GM21619 (cell line): ENCODE data around the gene MSANTD7.
"Not testable (repeated sequence)": the region's sequence is repeated elsewhere in the genome, so short reads cannot be mapped to it uniquely, and the experiment has no call there.

ENCODE experiments used
- ATAC-seq: cut with Tn5 transposase; IDR thresholded peaks from one replicate; pipeline ENCODE4 v1.9.1; 2021; ENCODE audit not compliant: unreplicated experiment

The MSANTD7 gene, protein sequence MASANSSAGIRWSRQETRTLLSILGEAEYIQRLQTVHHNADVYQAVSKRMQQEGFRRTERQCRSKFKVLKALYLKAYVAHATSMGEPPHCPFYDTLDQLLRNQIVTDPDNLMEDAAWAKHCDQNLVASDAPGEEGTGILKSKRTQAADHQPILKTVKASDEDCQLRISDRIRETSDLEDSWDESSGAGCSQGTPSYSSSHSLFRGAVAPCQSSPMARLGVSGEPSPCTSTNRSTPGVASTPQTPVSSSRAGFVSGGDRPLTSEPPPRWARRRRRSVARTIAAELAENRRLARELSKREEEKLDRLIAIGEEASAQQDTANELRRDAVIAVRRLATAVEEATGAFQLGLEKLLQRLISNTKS

DNA sequence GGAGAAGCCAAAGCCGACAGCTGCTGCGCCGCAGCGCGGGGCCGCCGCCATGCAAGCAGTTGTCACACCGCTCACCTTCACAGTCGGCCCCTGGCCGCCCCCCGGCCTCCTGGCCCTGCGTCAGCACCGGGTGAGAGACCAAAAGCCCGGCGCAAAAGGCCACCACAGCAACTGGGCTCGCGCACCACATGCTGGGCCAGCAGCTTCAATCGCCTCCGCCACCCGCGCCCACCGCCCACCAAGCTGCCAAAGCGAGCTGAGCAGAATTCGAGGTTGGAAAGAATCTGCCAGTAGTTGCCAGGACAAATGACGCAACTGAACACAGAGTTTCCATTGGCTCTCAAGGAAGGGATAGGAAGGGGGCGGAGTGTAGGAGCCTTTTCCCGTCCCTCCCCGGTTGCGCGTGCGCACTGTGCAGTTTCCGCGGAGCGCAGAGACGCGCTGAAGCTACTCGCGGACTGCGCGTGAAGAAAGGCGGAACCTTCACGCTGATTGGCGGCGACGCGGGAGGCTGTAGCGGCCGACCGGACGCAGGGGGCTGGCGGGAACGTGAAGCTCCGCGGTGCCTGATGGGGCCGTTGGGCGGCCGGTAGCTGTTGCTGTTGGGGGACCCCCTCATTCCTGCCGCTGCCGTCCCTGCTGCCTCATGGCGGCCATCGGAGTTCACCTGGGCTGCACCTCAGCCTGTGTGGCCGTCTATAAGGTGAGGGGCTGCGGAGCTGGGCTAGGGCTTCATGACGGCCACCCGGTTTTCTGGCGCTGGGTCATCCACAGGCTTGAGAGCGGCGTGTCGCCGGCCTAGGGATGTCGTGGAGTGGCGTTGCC is at the start of gene MSANTD7, which contains the start of the genes CDNF and HSPA14:
Gene MSANTD7, plus strand, starts transcription at position 550 of the 825 bp plus-strand sequence. CDS start 3,979 bp downstream, outside the sequence.
Gene CDNF, minus strand, starts transcription at position 281 of the 825 bp plus-strand sequence. Its CDS starts 91 bp downstream, at position 190.
Gene HSPA14, plus strand, starts transcription at position 550 of the 825 bp plus-strand sequence. Its CDS starts 97 bp downstream, at position 647.
- peak; percentile 94 for ATAC-seq

DNA sequence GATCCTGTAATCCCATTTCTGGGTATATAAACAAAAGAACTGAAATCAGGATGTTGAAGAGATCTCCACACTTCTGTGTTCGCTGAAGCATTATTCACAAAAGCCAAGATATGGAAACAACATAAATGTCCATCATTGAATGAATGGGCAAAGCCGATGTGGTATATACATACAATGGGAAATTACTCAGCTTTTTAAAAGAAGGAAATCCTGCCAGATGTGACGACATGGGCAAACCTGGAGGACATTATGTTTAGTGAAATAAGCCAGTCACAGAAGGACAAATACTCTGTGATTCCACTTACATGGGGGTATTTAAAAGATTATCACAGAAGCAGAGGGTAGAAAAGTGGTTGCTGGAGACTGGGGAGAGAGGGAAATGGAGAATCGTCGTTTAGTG is 39.5 kb upstream of the MSANTD7 start:
- ATAC-seq = no peak

DNA sequence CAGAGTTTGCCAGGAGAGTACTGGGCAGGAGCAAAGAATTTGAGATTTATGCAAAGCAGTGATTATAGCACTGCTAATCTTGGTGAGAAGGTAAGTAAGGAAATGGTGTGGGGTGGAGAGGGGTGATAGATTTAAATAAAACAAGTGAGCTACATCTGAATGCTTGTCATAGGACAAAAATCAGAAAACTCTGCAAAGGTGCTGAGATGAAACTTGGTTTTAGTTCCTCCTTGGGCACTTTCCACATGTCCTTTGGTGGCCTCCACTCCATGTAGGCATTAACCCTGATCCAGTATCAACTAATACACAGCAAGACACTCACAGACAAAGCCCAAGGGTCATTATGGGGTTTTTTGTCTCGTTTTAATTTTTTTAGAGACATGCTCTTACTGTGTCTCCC is 37.7 kb upstream of the MSANTD7 start:
- ATAC-seq = no peak

DNA sequence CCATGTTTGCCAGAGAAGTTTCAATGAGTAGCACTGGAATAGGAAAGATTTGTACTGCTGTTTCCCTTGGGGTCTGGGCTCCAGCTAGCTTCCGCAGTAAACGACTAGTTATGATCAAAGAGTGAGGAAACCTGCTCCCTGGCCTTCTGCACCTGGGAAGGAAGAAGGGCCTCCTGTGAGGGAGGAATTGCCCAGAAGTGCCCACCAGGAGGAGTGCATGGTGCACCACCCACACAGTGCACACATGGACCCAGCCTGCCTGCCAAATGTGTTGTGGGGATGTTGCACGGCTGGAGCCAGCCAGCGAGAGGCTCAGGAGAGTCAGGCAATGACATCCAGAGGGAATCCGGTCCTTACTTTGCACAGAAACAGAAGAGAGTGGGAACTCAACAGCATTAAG is 36.4 kb upstream of the MSANTD7 start:
- no peak for ATAC-seq

DNA sequence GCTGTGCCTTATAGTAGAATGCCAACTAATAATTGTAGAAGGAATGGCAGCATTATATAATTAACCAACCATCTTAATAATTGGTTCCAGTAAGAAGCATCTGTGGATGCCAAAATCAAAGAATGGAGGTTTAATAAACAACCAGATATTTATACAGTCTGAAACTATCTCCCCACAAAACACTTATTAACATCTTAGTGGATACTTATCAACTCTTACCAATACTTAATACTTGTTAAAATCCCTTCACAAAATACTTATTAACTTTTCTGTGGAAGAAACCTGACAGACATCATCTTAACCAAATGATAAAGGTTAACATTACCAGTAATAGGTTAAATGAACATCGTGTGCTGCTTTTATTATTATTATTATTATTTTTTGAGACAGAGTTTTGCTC is 34.3 kb upstream of the MSANTD7 start:
- ATAC-seq = no peak

DNA sequence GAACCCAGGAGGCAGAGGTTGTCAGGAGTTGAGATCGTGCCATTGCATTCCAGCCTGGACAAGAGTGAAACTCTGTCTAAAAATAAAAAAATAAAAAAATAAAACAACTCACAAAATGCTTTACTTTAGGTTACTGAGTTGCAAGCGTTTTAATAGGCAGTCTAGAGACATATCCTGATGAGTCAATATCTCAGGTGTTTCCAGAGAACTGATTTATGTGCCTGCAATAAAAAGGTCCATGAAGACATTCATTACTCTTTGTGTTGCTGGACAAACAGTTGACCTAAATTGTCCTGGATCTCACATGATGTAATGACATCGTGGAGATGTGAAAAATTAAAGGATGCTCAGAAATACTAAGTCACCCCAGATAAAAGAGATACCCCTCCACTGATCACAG is 31.8 kb upstream of the MSANTD7 start:
- ATAC-seq = no peak

DNA sequence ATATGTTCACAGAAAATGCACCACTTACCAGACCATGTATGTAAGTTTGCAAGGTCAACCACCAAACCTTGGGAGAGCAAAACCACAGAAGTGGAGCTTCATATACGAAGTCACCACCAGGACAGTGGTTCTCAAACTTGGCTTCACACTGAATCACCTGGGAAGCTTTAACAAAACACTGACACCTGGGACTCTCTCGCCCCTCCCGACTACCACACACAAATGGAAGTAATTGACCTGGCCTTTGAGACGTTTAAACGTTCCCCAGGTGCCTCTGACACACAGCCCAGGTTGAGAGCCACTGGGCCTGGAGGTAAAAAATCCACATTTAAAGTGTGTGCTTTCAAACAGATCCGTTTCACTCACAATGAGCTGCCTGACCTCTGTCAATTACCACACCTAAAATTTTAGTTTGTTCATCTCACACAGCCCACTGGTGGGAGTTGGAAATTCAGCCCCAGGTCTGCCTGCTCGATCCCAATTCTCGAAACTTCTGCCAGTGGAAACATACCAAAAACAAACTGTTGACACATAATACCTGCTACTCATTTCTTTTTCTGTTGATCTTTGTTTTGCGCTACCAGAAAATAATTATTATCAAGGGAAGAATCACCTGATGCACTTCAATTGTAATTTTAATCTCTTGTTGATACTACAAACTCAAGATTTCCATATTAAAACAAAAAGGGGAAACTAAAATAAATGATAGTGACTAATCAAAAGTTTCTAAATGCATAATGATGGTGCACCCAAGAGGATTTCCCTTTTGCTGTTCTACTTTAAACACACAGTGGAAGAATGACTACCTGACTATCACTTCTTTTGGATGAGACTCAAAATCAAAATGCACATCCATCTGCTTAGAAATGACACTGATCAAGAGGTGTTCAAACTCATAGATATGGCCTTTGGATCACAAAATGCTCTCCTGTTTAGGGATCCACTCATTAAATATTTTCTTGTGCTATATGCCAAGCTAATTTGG is 26.8 kb upstream of the MSANTD7 start:
- ATAC-seq = no peak

DNA sequence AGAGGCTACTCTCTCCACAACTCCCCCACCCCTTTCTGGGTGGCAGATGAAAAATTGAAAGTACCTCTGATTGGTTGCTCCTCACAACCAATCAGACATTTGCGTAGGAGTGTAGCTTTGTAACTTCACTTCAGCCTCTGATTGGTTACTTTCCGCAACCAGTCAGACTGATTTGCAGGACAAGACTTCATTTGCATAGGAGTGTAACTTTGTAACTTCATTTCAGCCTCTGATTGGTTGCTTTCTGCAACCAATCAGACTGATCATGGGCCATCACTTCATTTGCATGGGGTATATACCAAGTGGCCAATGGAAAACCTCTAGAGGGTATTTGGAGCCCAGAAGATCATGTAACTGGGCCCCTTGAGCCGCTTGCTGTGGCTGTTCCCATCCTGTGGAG is 25.8 kb upstream of the MSANTD7 start:
- ATAC-seq = no peak

DNA sequence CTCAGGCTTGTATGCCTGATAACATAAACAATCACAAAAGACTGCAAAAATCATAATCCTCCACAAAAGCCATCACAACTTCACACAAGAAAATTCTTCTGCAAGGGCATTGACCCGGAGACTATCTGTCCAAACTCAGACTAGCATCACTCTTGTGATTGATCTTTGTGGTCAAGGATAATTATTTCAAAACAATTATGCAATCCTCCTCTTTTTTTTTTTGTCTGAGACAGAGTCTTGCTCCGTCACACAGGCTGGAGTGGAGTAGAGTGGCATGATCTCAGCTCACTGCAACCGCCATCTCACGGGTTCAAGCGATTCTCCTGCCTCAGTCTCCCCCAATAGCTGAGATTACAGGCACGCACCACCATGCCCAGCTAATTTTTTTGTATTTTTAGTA is 22.4 kb upstream of the MSANTD7 start:
- no peak for ATAC-seq

DNA sequence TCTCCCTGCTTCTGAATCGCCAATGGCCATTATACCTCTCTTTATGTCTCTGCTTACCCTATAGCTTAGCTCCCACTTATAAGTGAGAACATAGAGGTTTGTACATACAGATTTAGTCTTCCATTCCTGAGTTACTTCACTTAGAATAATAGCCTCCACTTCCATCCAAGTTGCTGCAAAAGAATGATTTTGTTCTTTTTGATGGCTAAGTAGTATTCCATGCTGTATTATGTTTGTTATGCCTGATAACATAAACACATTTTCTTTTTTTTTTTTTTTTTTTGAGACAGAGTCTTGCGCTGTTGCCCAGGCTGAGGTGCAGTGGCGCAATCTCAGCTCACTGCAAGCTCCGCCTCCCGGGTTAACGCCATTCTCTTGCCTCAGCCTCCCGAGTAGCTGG is 21.4 kb upstream of the MSANTD7 start:
- ATAC-seq = not testable (repeated sequence)

DNA sequence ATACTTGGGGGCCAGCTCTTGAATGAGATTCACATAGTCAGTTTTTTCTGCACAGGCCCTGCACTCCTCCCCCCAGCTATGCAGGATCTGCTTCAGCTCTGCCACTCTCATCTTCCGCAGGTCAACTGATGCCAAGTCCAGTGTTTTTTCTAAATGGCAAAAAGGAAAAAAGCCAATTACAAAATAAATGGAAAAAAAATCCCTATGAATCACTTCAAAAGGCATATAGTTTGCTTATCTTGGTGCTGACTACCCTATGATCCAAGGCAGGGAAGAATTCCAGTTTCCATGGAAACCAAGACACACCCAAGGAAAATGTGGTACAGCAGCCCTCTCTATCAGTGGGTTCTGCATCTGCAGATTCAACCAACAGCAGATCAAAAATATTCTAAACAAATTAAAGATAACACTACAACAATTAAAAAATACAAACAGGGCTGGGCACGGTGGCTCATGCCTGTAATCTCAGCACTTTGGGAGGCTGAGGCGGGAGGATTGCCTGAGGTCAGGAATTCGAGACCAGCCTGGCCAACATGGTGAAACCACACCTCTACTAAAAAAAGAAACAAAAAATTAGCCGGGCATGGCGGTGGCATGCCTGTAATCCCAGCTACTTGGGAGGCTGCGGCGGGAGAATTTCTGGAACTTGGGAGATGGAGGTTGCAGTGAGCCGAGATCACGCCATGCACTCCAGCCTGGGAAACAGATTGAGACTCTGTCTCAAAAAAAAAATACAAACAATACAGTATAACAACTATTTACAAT is 17.9 kb upstream of the MSANTD7 start:
- ATAC-seq = no peak

DNA sequence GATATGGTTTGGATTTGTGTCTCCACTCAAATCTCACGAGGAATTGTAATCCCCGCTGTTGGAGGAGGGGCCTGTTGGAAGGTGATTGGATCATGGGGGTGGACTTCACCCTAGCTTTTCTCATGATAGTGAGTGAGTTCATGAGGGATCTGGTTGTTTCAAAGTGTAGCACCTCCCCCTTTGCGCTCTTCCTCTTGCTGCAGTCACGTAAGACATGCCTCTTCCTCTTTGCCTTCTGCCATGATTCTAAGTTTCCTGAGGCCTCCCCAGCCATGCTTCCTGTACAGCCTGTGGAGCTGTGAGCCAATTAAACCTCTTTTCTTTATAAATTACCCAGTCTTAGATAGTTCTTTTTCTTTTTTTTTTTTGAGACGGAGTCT is 17.3 kb upstream of the MSANTD7 start:
- ATAC-seq = no peak

DNA sequence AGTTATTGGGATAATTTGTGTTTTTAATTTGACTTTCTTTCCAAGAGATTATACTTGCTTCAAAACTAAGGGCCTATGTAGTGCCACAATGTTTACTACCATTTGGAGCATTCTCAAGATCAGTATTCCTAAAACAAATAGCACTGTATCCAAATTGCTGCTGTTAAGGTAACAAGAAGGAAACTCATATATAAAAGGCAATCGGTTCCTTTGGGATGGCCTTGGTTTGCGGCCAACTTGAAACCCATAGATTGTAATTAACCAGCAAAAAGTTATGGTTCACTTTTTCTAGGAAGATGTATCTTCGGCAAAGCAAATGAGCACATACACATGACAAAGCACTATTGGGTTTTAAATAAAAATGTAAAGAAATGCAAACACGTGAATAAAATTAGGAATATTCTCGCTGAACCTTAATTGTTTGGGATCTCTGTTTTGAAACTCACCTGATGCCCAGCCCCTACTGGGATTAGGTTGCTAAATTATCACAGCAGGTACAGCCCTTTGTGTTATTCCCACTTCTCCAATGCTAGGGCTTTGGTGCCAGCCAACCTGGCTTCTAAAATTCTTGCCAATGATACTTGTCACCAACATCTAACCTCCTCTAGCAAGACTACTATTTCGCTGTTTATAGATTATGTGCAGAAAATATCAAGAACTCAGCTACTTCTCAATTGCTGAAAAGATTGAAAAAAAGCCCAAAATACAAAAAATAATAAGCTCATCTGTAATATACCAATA is 16.3 kb upstream of the MSANTD7 start:
- ATAC-seq = no peak

DNA sequence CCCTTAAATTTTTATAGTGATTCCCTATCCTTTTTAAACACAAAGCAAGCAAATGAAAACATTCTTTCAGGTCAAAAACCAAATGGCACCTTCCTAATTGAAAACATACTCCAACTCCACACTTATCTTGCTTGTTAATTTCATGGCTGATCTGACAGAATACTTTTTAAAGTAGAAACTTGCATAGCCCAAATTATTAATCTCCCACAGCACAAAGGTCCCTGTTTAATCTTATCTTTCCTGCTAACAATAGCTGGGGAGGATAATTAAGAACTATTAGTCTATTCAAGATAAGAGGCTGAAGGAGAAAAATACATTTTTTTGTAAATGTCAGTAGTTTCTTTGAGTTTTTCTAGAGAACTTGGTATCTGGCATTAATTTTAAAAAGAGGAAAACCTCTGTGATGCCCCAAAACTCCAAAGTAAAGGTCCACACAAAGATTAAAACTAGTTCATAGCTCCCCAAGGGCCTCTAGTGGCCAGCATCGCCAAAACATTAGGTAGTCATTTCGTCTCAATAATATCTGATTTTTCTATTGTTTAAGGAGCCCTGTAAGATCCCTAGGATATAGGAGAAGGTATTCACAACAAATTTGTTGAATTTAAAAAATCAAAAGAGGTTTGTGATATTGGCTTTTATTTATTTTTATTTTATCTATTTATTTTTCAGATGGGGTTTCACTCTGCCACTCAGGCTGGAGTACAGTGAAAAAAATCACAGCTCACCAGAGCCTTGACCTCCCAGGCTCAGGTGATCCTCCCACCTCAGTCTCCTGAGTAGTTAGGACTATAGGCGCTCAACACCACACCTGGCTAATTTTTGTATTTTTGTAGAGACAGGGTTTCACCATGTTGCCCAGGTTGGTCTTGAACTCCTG is 15.0 kb upstream of the MSANTD7 start:
- no peak for ATAC-seq

DNA sequence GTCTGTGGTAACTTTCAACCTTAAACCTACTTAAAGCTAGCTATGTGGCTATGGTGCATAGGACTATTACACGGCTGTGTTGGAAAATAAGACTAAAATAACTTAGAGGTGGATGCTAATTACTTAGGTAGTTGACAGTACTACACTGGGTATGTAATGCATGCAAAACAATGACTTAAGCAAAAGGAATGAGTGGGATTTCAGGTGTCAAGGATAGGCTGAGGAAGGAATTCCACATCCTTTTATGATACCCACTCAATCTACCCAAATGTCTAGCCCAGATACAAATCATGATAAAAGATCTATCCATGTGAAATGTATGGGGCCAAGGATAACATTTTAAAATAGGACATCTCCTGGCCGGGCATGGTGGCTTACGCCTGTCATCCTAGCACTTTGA is 14.1 kb upstream of the MSANTD7 start:
- ATAC-seq = no peak

DNA sequence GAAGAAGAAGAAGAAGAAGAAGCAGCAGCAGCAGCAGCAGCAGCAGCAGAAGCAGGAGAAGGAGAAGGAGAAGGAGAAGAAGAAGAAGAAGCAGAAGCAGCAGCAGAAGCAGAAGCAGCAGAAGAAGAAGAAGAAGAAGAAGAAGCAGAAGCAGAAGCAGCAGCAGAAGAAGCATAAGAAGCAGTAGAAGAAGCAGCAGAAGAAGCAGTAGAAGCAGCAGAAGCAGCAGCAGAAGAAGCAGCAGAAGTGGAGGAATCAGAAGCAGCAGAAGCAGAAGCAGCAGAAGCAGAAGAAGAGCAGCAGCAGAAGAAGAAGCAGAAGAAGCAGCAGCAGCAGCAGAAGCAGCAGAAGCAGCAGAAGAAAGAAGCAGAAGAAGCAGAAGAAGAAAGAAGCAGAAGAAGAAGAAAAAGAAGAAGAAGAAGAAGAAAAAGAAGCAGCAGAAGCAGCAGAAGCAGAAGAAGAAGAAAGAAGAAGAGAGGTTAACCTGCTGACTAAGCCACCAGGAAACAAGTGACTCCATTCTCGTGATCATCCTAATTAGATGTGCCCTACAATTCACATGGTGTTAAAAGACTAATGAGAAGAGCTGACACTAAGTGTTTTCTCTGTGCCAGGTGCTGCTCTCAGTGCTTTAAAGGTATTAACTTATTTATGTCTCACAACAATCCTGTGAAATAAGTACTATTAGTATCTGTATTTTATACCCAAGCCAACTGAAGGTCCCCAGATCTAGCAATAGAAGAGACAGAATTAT is 11.9 kb upstream of the MSANTD7 start:
- no peak for ATAC-seq

DNA sequence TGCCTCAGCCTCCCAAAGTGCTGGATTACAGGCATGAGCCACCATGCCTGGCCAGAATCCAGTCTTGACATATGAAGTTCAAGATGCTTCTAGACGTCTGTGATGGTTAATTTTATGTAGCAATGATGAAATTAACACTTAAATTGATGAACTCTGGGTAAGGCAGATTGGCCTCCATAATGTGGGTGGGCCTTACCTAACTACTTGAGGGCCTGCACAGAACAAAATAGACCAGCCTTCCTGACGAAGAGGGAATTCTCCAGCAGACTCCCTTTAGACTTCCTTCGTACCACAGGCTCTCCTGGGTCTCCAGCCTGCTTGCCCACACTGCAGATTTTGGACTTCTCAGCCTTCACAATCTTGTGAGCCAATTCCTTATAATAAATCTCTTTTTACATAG is 5.0 kb upstream of the MSANTD7 start:
- ATAC-seq = no peak

DNA sequence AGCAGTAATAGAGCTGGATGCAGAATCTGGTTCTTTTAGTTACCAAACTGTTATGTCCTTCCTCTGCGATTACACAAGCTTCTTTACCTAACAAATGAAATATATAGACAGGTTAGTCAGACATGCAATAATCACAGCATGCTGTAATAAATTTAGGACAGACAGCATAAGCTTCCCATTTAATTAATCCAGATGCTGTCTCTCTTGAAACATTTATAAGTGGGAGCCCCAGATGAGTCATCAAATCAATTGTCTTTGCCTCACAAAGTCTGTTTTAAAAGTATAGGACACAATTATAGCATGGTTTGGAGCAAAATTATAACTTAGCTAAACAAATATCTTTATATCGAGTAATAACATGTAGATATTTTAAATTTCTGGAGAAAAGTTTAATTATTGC is 1.9 kb upstream of the MSANTD7 start:
- no peak for ATAC-seq
